H1 (cell line): ENCODE measurements around the gene ADCY5. TPM values are rescaled to one million over a fixed set of nuclear protein-coding genes. Genes with fewer than 3 reads are reported as not detected.

Source experiments
- CTCF ChIA-PET: fragments of 300-600 bp; sonication (Branson Sonifier 250); formaldehyde crosslinking; loops from one replicate; lab custom pipeline; 2021; ENCODE audit not compliant: partially characterized antibody; lab: Charles Lee
- POLR2A ChIA-PET: fragments of 300-600 bp; sonication (Branson Sonifier 250); formaldehyde crosslinking; loops from one replicate; lab custom pipeline; 2021; ENCODE audit warnings: inconsistent platforms; ENCODE audit not compliant: partially characterized antibody; lab: Charles Lee
- DNase-seq, 2 experiments: peaks; one replicate each; pipeline versions ENCODE4 v3.0.0 to v3.0.0-alpha.2; 2010 to 2022; ENCODE audit warnings: low spot score in 2 of 2, low read depth in 1 of 2, mixed read lengths in 1 of 2
- FAIRE-seq: peaks from 2 replicates; lab custom pipeline; 2011; peaks lifted over from hg19 to GRCh38; lab: Jason Lieb, UNC
- H2AFZ ChIP-seq: 2 replicates; pipeline ENCODE4 v1.8.1; 2012; ENCODE audit warnings: low read length, inconsistent platforms
- H2AK5ac ChIP-seq: 2 replicates; pipeline ENCODE4 v1.6.1; 2013; ENCODE audit warnings: low read depth, low read length
- H2BK120ac ChIP-seq: replicated peaks from 2 replicates; pipeline ENCODE3; 2013; ENCODE audit warnings: low read depth, low read length, inconsistent platforms
- H2BK12ac ChIP-seq: 2 replicates; pipeline ENCODE4 v1.6.1; 2013; ENCODE audit warnings: low read depth, low read length
- H2BK15ac ChIP-seq: 2 replicates; pipeline ENCODE4 v1.6.1; 2013; ENCODE audit warnings: low read length
- H2BK20ac ChIP-seq: 2 replicates; pipeline ENCODE4 v1.6.1; 2013; ENCODE audit warnings: low read length
- H2BK5ac ChIP-seq: 2 replicates; pipeline ENCODE4 v1.6.1; 2013; ENCODE audit warnings: low read depth, low read length
- H3K14ac ChIP-seq: 2 replicates; pipeline ENCODE4 v1.6.1; 2013; ENCODE audit warnings: inconsistent platforms; ENCODE audit not compliant: insufficient read length
- H3K18ac ChIP-seq: 2 replicates; pipeline ENCODE4 v1.6.1; 2013; ENCODE audit warnings: low read length; ENCODE audit errors: extremely low read depth
- H3K23ac ChIP-seq: 2 replicates; pipeline ENCODE4 v1.6.1; 2013; ENCODE audit warnings: inconsistent platforms; ENCODE audit not compliant: insufficient read length
- H3K23me2 ChIP-seq: 2 replicates; pipeline ENCODE4 v1.6.1; 2013; ENCODE audit warnings: low read depth, low read length
- H3K27ac ChIP-seq: 2 replicates; pipeline ENCODE4 v1.6.1; 2011; ENCODE audit warnings: low read depth, low read length, inconsistent platforms
- H3K27me3 ChIP-seq, 4 experiments: replicated peaks in 1 of 4; 1 replicate in 1 of 4; 2 replicates in 3 of 4; pipeline versions ENCODE4 v1.6.1 to v1.8.1; 2011 to 2013; ENCODE audit warnings: low read length in 3 of 4, mild to moderate bottlenecking in 3 of 4, inconsistent platforms in 2 of 4, mixed read lengths in 2 of 4, moderate library complexity in 1 of 4; ENCODE audit not compliant: control insufficient read depth in 3 of 4, insufficient read depth in 3 of 4; ENCODE audit errors: extremely low read depth in 1 of 4
- H3K36me3 ChIP-seq, 4 experiments: 2 replicates each; pipeline versions ENCODE4 v1.6.1 to v1.8.1; 2011 to 2013; ENCODE audit warnings: mild to moderate bottlenecking in 4 of 4, low read length in 3 of 4, moderate library complexity in 2 of 4, control low read depth in 1 of 4, inconsistent platforms in 1 of 4; ENCODE audit not compliant: insufficient read depth in 4 of 4, control insufficient read depth in 2 of 4
- H3K4ac ChIP-seq: replicated peaks from 2 replicates; pipeline ENCODE3; 2013; ENCODE audit warnings: low read length, low read depth, mixed read lengths, inconsistent platforms; ENCODE audit not compliant: insufficient read length
- H3K4me1 ChIP-seq, 4 experiments: replicated peaks in 1 of 4; 1 replicate in 1 of 4; 2 replicates in 3 of 4; pipeline versions ENCODE4 v1.6.1 to v1.8.1; 2011 to 2013; ENCODE audit warnings: low read length in 3 of 4, inconsistent platforms in 2 of 4, mixed read lengths in 1 of 4; ENCODE audit not compliant: insufficient read depth in 4 of 4, control insufficient read depth in 3 of 4
- H3K4me2 ChIP-seq, 2 experiments: 2 replicates each; pipeline versions ENCODE4 v1.6.1 to v1.8.1; 2011 to 2013; ENCODE audit warnings: low read depth in 2 of 2, low read length in 2 of 2, control low read depth in 1 of 2, inconsistent platforms in 1 of 2, mild to moderate bottlenecking in 1 of 2; ENCODE audit not compliant: insufficient read depth in 1 of 2
- H3K4me3 ChIP-seq, 4 experiments: fragments of 200-600, 300-600 bp in 1 of 4; sonication (generic), shearing (Covaris generic), sonication (Bioruptor Twin) in 1 of 4; 2 replicates each; pipeline versions ENCODE4 v1.5.1 to v1.8.1; 2011 to 2016; ENCODE audit warnings: low read length in 4 of 4, low read depth in 3 of 4, control low read depth in 2 of 4, inconsistent platforms in 2 of 4, mild to moderate bottlenecking in 2 of 4, mixed read lengths in 1 of 4, moderate library complexity in 1 of 4; ENCODE audit not compliant: insufficient read depth in 2 of 4; ENCODE audit errors: extremely low read depth in 1 of 4
- H3K56ac ChIP-seq: replicated peaks from 2 replicates; pipeline ENCODE3; 2013; ENCODE audit warnings: low read depth, mild to moderate bottlenecking, mixed read lengths, low read length, inconsistent platforms; ENCODE audit not compliant: insufficient read length
- H3K79me1 ChIP-seq: 2 replicates; pipeline ENCODE4 v1.6.1; 2013; ENCODE audit warnings: low read depth, low read length, control low read depth
- H3K79me2 ChIP-seq, 2 experiments: 2 replicates each; pipeline versions ENCODE4 v1.6.1 to v1.8.1; 2012 to 2013; ENCODE audit warnings: low read length in 2 of 2, mild to moderate bottlenecking in 2 of 2, inconsistent platforms in 1 of 2; ENCODE audit not compliant: insufficient read depth in 2 of 2, control insufficient read depth in 1 of 2
- H3K9ac ChIP-seq, 4 experiments: replicated peaks in 1 of 4; 1 replicate in 1 of 4; 2 replicates in 3 of 4; pipeline versions ENCODE4 v1.6.1 to v1.8.1; 2011 to 2013; ENCODE audit warnings: low read depth in 3 of 4, low read length in 3 of 4, control low read depth in 2 of 4, mild to moderate bottlenecking in 2 of 4, moderate library complexity in 2 of 4, inconsistent platforms in 1 of 4; ENCODE audit errors: extremely low read depth in 1 of 4
- H3K9me3 ChIP-seq, 2 experiments: 2 replicates each; pipeline versions ENCODE4 v1.6.1 to v1.8.1; 2012 to 2013; ENCODE audit warnings: mild to moderate bottlenecking in 2 of 2, moderate library complexity in 2 of 2, control low read depth in 1 of 2, inconsistent platforms in 1 of 2, low read depth in 1 of 2, low read length in 1 of 2, mixed read lengths in 1 of 2; ENCODE audit not compliant: insufficient read depth in 2 of 2
- H4K20me1 ChIP-seq, 2 experiments: replicated peaks in 1 of 2; 2 replicates each; pipeline versions ENCODE3 to v1.8.1; 2011 to 2013; ENCODE audit warnings: inconsistent platforms in 2 of 2, low read length in 2 of 2, mild to moderate bottlenecking in 1 of 2; ENCODE audit not compliant: insufficient read depth in 2 of 2, control insufficient read depth in 1 of 2
- H4K5ac ChIP-seq: 2 replicates; pipeline ENCODE4 v1.6.1; 2013; ENCODE audit warnings: low read length, low read depth, mixed read lengths, inconsistent platforms; ENCODE audit not compliant: insufficient read length
- H4K8ac ChIP-seq: 2 replicates; pipeline ENCODE4 v1.8.0; 2013; ENCODE audit warnings: mild to moderate bottlenecking, moderate library complexity, low read length, inconsistent platforms; ENCODE audit not compliant: insufficient read depth; ENCODE audit errors: extremely low read depth
- H4K91ac ChIP-seq: replicated peaks from 2 replicates; pipeline ENCODE3; 2013; ENCODE audit warnings: low read length, mixed read lengths, inconsistent platforms; ENCODE audit not compliant: insufficient read length
- BRCA1 ChIP-seq: IDR thresholded peaks from 2 replicates; pipeline ENCODE4 v1.6.1; 2012; ENCODE audit warnings: low read depth, low read length, improper control_type of control experiment
- CBX5 ChIP-seq: fragments of 300-800, 300-1000 bp; sonication (generic); IDR thresholded peaks from 2 replicates; pipeline ENCODE4 v1.7.1; 2016; ENCODE audit warnings: antibody characterized with exemption, low read length, low read depth
- CREB1 ChIP-seq: IDR thresholded peaks from 2 replicates; pipeline ENCODE4 v1.6.1; 2012; ENCODE audit warnings: inconsistent platforms
- EP300 ChIP-seq, 2 experiments: IDR thresholded peaks; 1 replicate in 1 of 2; 2 replicates in 1 of 2; pipeline ENCODE4 v1.6.1; 2011 to 2012; ENCODE audit warnings: low read depth in 2 of 2, low read length in 2 of 2, mild to moderate bottlenecking in 2 of 2, borderline replicate concordance in 1 of 2, inconsistent platforms in 1 of 2, moderate library complexity in 1 of 2
- GABPA ChIP-seq: IDR thresholded peaks from 2 replicates; pipeline ENCODE4 v1.6.1; 2011; ENCODE audit warnings: mild to moderate bottlenecking, low read length, moderate library complexity, borderline replicate concordance; ENCODE audit not compliant: insufficient read depth
- HDAC2 ChIP-seq, 2 experiments: fragments of 300-600 bp in 1 of 2; sonication (generic) in 1 of 2; IDR thresholded peaks; 2 replicates each; pipeline ENCODE4 v1.6.1; 2011 to 2012; ENCODE audit warnings: low read depth in 2 of 2, low read length in 2 of 2, mild to moderate bottlenecking in 2 of 2, moderate library complexity in 2 of 2, borderline replicate concordance in 1 of 2, inconsistent platforms in 1 of 2
- HDAC6 ChIP-seq: IDR thresholded peaks from one replicate; pipeline ENCODE4 v1.7.1; 2012; ENCODE audit warnings: low read depth, mild to moderate bottlenecking, inconsistent platforms, low read length, moderate library complexity
- MAFK ChIP-seq: IDR thresholded peaks from 2 replicates; pipeline ENCODE4 v1.6.1; 2012; ENCODE audit warnings: low read depth, mild to moderate bottlenecking, improper control_type of control experiment, low read length
- SAP30 ChIP-seq: fragments of 300-600 bp; sonication (generic); IDR thresholded peaks from 2 replicates; pipeline ENCODE4 v1.7.1; 2012; ENCODE audit warnings: low read length, moderate library complexity, mild to moderate bottlenecking, inconsistent platforms; ENCODE audit not compliant: insufficient read depth, insufficient replicate concordance
- SUZ12 ChIP-seq: fragments of 200-600 bp; sonication (generic); IDR thresholded peaks from 2 replicates; pipeline ENCODE4 v1.6.1; 2012; ENCODE audit warnings: mild to moderate bottlenecking, inconsistent platforms, low read length, moderate library complexity, mixed read lengths
- TBP ChIP-seq: IDR thresholded peaks from 2 replicates; pipeline ENCODE4 v1.6.1; 2011; ENCODE audit warnings: low read depth, low read length, improper control_type of control experiment
- TEAD4 ChIP-seq: IDR thresholded peaks from 2 replicates; pipeline ENCODE4 v1.6.1; 2012; ENCODE audit warnings: low read depth, low read length, inconsistent platforms, mixed read lengths
- WGBS, 2 experiments: shearing (Covaris generic) in 1 of 2; methylation state at CpG; one replicate each; pipeline versions ENCODE4 v1.1.6 to v1.1.7; 2013 to 2015; ENCODE audit warnings: low lambda C conversion rate in 2 of 2, mixed read lengths in 2 of 2, inconsistent platforms in 1 of 2, low coverage in 1 of 2, missing lambda C conversion rate in 1 of 2; ENCODE audit not compliant: insufficient replicate concordance in 2 of 2, insufficient coverage in 1 of 2, insufficient read length in 1 of 2; ENCODE audit errors: extremely low coverage in 1 of 2, missing lambda C conversion rate in 1 of 2; 5-methylcytosine and 5-hydroxymethylcytosine counted together
- polyA plus RNA-seq, 7 experiments: library from polyadenylated mRNA; depleted of rRNA in 3 of 7; stranded (reverse) in 5 of 7; unstranded in 2 of 7; fragments of >200 nt in 5 of 7; fragments of 200-250 nt in 2 of 7; gene quantifications; 1 replicate in 5 of 7; 2 replicates in 1 of 7; 4 replicates in 1 of 7; pipeline versions ENCODE4 v1.2.1 to v1.2.3, GENCODE V29; 2011 to 2013; ENCODE audit warnings: missing spikeins in 2 of 7, mixed read lengths in 2 of 7
- total RNA-seq: library from RNA; stranded (reverse); fragmentation: NEBNext Ultra II Directional; extraction: Animal tissue kit (Norgen Biotek cat#: 25700); gene quantifications from 2 replicates; pipeline ENCODE4 v1.2.1, GENCODE V29; 2021
- TF ChIP-seq, protein P1 (sequence below): IDR thresholded peaks from 2 replicates; pipeline ENCODE4 v1.6.1; 2011; ENCODE audit warnings: low read length, improper control_type of control experiment

Gene ADCY5
- total and polyA plus RNA-seq, 2 of the 8 experiments (the other 6 are each of a cell fraction or from before 2014, with no cell fraction given) = 18.9 to 40.8 TPM

DNA sequence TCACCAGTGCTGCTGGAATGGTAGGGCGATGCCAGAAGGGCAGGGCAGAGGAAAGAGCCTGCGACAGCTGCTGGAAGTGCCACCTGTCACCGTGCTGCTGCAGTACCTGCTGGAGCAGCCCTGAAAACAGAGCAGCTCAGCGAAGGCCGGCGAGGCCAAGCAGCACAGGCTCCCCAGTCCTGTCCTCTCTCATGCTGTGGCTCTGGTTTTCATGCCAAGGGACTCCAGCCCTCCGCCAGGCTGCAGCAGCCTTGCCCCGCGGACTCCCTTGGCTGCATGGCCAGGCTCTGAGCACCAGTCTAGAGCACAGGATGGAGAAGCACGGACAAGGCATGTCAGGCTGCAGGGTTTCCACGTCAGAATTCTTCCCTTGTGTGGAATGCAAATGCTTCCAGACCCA lies 43.9 kb downstream of the ADCY5 start:
- WGBS, 2 experiments = 86% methylated on average over 11 of the region's 11 CpGs; no CpG with 5 or more reads in 1 of the 2 experiments
- CTCF ChIA-PET = interaction anchor here (0.7 to 1.0 kb wide), 2 partner anchors 17 to 76 kb away, joined by 3 read pairs; no protein-coding TSS in a partner anchor
- no peak overlapping the region for H3K27ac ChIP-seq
- TF ChIP-seq MAFK (no peak), HDAC2 (IDR thresholded peaks at IDR 0.05; ENCODE audit: borderline replicate concordance in 1 of 2, low read depth in 2 of 2, low read length in 2 of 2) (no peak), CREB1 (no peak), SAP30 (no peak), TEAD4 (no peak), BRCA1 (no peak), SUZ12 (no peak), GABPA (no peak), EP300 (IDR thresholded peaks at IDR 0.05; ENCODE audit: borderline replicate concordance in 1 of 2, low read depth in 2 of 2, low read length in 2 of 2) (no peak), TBP (no peak), CBX5 (no peak), HDAC6 (no peak)
- TF ChIP-seq, protein P1, sequence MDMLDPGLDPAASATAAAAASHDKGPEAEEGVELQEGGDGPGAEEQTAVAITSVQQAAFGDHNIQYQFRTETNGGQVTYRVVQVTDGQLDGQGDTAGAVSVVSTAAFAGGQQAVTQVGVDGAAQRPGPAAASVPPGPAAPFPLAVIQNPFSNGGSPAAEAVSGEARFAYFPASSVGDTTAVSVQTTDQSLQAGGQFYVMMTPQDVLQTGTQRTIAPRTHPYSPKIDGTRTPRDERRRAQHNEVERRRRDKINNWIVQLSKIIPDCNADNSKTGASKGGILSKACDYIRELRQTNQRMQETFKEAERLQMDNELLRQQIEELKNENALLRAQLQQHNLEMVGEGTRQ = no peak

More for the DNA sequence above, 43.9 kb downstream of the ADCY5 start:
- no peaks in the 10 kb centered on the region for H3K9me3 ChIP-seq
- FAIRE-seq (no peak), DNase-seq (no peak)
- H3K36me3 ChIP-seq = no peaks in the 10 kb centered on the region
- no peak overlapping the region for H3K56ac ChIP-seq
- peaks cover 0 to 1% of the 10 kb centered on the region in 2 experiments for H4K20me1 ChIP-seq
- POLR2A ChIA-PET = no interaction called here
- H4K91ac ChIP-seq = no peak overlapping the region
- H3K4me3 ChIP-seq = no peak overlapping the region
- no peak overlapping the region for H2AFZ ChIP-seq
- H3K23me2 ChIP-seq = no peaks in the 10 kb centered on the region
- no peaks in the 10 kb centered on the region for H3K27me3 ChIP-seq
- no peaks in the 10 kb centered on the region for H3K79me2 ChIP-seq
- no peak overlapping the region for H3K4me2 ChIP-seq
- no peak overlapping the region for H4K5ac ChIP-seq
- no peak overlapping the region for H4K8ac ChIP-seq
- H3K9ac ChIP-seq = no peak overlapping the region
- no peak overlapping the region for H2BK5ac ChIP-seq
- no peak overlapping the region for H2BK120ac ChIP-seq
- H2BK20ac ChIP-seq = no peak overlapping the region
- H2BK15ac ChIP-seq = no peak overlapping the region
- no peak overlapping the region; the same call in 1 of the 2 replicates for H3K18ac ChIP-seq
- H3K4ac ChIP-seq = no peak overlapping the region
- H3K14ac ChIP-seq = no peak overlapping the region
- H3K4me1 ChIP-seq = peaks cover 0 to 12% (median 6%) of the 10 kb centered on the region in 4 experiments
- H3K79me1 ChIP-seq = peaks cover 3% of the 10 kb centered on the region; the same call in 1 of the 2 replicates
- no peak overlapping the region for H3K23ac ChIP-seq
- no peak overlapping the region for H2AK5ac ChIP-seq
- H2BK12ac ChIP-seq = no peak overlapping the region
